Smooth muscle cell of the brain vasculature (primary cell): ENCODE measurements around the gene SNX3.
A peak's percentile ranks its signal among the peaks of the same experiment; 100 is the strongest.

Experiments
- DNase-seq: peaks from one replicate; pipeline ENCODE4 v3.0.0-alpha.2; 2012; ENCODE audit warnings: low read depth, low spot score

The SNX3 gene

DNA sequence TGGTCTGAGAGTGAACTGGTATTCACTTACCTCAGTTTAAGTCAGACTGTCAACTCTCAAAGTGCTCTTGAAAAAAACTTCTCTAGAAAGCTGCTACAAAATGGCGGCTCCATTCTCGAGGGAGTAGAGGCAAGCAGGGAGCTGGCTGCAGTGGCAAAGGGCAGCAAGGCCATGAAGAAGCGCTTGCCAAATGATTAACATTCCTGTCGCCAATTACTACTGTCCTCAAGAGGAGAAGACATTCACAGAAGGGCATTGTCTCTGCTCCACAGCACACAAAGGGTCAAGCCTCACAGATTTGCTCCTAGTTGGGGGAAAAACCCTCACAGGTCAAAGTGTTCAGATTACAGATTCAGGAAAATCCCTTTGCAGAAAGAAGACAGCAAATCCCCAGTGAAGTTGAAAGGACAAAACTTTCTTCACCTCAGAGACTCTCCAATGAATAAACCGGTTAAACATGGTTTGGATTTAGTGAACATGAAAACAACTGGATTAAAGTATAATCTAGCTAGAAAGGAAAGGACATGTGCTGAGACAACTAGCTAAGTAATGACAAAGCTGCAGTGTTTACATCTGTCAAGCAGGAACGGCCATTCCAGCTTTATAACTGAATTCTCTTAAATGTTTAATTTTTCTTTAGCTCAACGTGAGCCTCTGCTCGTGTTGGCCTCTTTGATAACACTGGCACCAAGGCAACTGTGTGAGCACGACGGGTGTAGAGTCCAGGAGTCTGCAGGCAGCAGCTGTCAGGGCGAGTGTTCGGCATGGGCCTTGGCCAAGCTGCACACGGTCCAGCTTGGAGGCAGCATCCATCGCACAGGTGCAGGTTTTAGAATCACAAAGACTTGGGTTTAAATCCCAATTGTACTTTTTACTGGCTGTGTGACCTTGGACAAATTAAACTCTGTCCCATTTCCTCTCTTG, 57.4 kb downstream of the SNX3 start:
- DNase-seq = no peak

GRCh38 chr6:108200631-108201030, 60.2 kb downstream of the SNX3 start:
- DNase-seq = peak; percentile 13

DNA sequence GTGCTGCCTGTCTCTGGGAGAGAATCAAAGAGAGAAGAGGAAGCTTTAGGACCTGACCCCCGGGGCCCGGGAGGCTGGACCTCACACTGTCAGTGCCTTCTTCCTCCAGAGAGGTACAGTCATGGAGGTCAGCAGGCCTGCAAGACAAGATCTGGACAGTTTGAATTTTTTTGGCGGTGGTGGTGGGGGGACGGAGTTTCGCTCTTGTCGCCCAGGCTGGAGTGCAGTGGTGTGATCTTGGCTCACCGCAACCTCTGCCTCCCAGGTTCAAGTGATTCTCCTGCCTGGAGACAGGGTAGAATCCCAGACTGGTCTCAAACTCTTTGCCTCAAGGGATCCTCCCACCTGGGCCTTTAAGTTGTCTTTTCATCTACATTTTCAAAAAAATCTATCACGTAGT, 60.7 kb downstream of the SNX3 start:
- DNase-seq = no peak

DNA sequence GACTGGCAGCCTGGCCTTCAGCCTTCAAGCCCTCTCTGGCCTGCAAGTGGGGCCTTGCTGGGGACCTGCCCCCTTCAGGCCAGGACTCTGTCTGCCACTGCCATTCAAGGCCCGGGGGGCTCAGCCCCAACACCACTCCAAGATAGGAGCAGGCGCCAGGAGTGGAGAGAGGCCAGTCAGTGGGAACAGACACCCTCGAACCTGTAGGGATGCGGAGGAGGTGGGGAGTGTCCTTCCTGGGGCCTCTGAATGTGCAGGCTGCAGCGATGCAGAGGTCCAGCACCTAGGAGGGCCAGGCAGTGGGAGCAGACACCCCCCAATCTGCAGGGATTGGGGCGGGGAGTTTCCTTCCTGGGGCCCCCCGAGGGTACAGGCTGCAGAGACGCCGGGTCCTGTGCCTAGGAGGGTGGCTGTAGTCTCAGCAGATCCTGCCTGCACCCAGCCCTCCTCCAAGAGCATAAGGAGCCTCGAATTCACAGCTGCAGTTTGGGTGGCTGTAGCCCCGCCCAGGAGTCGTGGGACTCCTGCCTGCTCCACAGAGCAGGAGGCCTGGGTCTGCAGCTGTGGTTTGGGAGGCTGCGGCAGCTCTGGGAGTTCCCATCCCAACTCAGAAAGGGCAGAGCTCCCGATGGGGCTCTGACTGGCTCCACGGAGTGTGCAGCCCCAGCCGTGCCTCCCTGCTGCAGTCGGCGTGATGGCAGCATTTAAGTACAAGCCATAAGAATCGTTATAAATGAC, 61.9 kb downstream of the SNX3 start:
- DNase-seq = no peak

DNA sequence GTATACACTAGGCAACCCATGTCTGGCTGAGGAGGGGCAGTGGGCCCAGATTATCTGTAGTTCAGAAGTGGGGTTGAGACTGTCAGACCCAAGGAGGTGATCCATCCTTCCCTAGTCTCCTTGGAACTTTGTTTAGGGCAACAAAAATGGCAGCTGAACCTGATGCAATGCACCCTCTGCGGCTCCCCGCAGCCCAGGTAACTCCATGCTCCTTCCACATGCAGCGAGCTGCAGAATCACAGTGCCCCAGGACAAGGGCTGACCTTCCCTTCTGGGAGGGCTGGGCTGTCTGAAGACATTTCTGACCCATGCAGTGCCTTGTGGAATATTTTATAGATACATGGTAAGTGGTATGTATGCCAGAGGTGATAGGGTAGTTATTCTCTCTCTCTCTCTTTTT, 65.6 kb downstream of the SNX3 start:
- no peak for DNase-seq

DNA sequence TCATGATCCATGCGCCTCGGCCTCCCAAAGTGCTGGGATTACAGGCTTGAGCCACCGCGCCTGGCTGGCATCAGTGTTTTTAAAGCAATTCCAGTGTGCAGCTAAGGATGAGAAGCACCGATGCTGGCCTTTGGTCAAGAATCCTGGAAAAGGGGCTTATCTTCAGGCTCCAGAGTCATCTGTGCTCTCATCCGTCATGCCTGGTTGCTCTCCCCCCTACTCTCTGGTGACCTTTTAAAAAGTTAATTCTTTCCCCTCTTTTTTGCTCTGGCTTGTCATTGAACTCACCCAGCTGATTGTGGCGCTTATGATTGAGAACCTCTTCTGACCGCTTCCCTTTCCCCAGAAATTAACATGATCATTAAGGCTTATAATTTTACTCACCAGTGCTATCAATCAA, 66.3 kb downstream of the SNX3 start:
- DNase-seq = no peak

- no peak for DNase-seq
Measured at GRCh38 chr6:108193835-108194234, 67.0 kb downstream of the SNX3 start.

DNA sequence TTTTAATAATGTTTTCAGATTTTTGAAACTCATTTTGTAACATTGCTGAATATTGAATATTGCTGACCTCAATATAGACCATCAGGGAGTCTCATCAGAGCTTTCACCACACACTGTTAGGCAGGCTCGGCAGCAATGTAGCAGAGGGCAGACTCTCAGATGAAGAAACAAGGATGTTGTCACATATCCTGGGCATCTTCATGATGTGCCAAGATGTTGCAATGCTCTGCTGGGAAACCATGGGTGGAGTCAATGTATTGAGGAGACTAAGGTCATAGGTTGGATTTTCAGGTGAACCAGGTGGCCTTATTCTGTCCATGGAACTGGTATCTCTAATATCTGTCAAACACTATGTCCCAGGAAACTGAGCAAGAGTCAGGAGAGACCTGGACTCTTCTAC, 67.7 kb downstream of the SNX3 start:
- DNase-seq = no peak

GRCh38 chr6:108187519-108187918, 73.3 kb downstream of the SNX3 start:
- DNase-seq = no peak

DNA sequence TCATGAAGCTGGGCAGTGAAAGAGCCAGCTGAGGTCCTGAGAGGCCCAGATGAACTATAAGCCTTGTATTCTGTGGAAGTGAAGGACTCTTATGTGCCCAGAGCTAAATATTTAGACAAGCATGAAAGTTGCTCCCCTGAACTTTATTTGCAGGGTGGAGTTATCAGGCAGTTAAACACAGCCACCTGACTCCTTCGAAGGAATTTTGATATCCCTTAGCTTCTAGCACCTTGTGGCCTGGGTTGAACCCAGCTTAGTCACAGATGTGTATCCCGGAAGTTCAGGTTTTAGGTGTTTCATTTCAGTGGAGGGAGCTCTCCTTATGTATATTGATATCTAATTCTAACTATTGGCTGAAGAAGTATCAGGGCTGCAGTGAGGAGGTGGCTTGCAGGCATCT, 74.6 kb downstream of the SNX3 start:
- DNase-seq = no peak

- DNase-seq = no peak
Measured at GRCh38 chr6:108180776-108181175, 80.1 kb downstream of the SNX3 start.

- no peak for DNase-seq
Measured at GRCh38 chr6:108180266-108180665, 80.6 kb downstream of the SNX3 start.

DNA sequence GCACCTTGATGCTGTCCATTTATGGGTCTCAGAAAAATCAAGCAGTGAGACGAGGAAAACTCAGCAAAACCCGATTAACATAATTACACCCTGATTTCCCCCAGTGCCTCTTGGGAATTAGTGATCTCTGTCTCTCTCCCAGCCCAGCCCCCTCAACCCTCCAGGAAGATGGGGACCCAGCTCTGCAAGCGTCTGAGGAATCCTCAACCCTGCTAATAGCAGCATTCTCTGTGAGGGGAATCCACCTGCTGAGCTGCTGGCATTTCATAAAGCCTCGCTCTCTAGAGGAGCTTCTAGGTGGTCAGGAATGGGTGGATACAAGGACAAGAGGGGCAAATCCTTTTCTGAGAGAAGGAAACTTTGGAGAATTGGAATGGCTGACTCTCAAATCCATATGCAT, 81.1 kb downstream of the SNX3 start:
- DNase-seq = no peak

GRCh38 chr6:108176281-108177089, 84.4 kb downstream of the SNX3 start:
- DNase-seq = no peak

DNA sequence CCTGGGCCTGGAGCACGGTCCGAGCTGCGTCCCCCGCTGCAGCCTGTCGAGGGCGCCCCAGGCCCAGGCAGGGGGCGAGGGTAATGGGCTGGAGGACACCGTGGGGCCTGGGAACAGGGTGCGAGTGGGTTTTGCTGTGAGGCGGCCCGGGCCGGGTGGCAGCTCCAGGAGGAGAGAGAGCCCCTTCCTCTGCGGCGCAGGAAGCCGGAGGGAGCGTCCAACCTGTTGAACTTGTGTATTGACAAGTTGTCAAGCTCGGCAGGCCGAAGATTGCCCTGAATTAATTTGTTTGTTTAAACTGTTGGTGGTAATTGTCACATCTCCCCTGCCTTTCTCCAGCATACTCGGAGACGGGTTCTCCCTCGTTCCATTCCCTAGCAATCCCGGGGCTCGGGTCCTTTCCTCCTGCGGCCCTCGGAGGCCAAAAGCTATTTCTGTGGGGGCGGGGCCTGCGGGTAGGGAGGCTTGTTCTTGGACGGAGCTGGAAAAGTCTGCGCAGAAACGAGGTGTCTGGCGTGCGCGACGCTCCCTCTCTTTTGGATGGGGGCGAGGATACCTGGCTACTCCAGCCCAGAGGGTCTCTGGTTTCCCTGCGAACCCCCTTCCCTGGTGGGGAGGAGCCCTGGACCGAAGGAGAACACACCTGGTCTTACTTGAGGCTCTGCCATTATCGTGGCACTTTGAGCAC, 85.1 kb downstream of the SNX3 start:
- no peak for DNase-seq

DNA sequence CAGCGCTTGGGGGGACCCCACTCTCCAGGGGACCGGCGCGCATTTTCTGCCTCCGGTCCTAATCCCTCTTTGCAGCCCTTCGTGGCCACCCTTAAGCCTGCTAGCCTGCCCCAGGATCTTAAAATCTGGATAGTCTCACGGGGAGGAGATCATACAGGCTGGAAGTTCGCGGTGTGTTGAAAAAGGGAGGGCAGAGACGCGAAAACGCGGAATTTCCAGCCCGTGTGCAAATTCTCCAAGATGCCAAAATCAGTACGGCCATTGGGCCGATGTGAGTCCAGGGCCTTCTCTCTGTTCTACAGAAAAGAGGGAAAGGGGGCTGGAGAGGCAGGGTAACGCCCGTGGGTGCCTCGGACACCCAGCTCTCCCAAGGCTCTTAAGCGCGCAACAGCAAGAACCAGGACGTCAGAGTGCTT, 85.7 kb downstream of the SNX3 start:
- DNase-seq = no peak

DNA sequence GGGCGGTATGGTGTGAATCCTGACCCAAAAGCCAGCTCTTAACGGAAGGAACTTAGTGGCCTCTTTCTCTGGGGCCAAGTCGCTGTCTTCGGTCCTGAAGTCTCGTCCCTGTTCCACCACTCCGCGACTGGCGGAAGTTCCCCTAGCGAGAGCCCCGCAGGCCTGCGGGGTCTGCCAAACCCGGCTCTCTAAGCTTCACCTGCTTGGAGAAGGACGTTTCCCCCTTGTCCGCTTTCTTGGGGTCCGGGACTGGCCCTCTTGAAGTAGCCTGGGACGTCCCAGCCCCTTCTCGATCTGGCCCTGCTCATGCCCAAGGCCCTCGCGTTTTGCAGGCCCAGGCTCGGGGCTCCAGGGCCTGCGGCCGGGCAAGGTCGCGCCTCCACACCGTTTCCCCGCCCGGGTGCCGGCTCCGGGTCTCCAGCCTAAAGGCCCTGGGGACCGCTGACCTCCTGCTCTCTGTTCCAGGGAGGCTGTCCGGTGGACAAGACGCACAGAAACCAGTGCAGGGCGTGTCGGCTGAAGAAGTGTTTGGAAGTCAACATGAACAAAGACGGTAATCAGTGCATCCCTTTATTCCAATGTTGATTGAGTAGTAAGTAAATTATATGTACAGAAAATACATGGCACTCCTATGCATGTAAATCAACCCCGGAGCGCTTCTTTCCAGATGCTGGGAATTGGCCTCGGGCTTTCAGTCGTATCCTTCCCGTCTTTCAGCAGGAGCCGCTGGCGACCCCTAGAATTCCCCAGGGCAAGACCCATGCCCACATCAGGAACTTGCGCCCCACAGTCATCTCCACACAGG, 86.3 kb downstream of the SNX3 start:
- no peak for DNase-seq

DNA sequence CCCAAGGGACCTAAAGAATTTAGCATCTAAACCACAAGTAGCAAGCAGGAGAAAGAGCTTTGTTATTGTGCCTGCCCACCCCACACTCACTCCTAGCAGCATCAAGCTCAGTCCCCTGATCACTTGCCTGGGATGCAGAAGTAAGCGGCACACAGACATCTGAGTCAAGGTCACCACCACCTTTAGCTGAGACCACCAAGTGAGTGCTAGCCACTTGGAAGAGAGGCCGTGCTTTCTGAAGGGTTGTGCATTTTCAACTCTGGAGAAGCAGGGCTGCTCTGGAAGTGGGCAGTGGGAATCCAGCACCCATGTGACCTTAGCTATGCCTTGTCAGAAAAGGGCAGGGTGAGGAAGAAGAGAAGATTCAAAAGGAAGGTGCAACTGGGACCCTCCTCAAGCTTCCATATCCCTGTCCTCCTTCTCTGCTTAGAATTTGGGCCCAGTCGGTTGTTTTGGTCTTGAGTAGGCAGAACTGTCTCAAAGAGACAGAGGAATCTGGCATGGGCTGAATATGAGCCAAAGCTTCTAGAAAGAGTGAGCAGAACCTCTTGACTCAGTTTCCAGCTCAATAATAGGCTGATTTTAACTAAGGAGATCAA, 88.8 kb downstream of the SNX3 start:
- no peak for DNase-seq

- no peak for DNase-seq
Measured at GRCh38 chr6:108171291-108171917, 89.4 kb downstream of the SNX3 start.
